Colonic mucosa (tissue), 4 donors: ENCODE measurements around the gene SIGLEC6. TPM values are rescaled to one million over a fixed set of nuclear protein-coding genes. Genes with fewer than 3 reads are reported as not detected.

Experiments used
- DNase-seq: peaks from one replicate; pipeline ENCODE4 v3.0.0-alpha.2; 2020
- H3K27ac ChIP-seq: fragments of 200-600 bp; one replicate; pipeline ENCODE4 v1.8.0; 2021
- H3K27me3 ChIP-seq: fragments of 200-600 bp; one replicate; pipeline ENCODE4 v1.8.0; 2021
- H3K36me3 ChIP-seq: fragments of 200-600 bp; one replicate; pipeline ENCODE4 v1.8.0; 2021
- H3K4me1 ChIP-seq: fragments of 200-600 bp; one replicate; pipeline ENCODE4 v1.8.0; 2021; ENCODE audit warnings: mild to moderate bottlenecking
- H3K4me3 ChIP-seq: fragments of 200-600 bp; one replicate; pipeline ENCODE4 v1.8.0; 2021
- H3K9ac ChIP-seq, 2 donors: one replicate each; pipeline ENCODE4 v1.7.0; 2013; ENCODE audit warnings: control low read depth in 2 of 2, low read depth in 2 of 2, low read length in 2 of 2
- H3K9me3 ChIP-seq: fragments of 200-600 bp; one replicate; pipeline ENCODE4 v1.8.0; 2021
- CTCF ChIP-seq: fragments of 200-600 bp; IDR thresholded peaks from one replicate; pipeline ENCODE4 v1.8.0; 2022; ENCODE audit warnings: antibody characterized with exemption, mild to moderate bottlenecking
- intact Hi-C: fragments of 100-400 bp; cut with DNase I; formaldehyde crosslinking; loops from one replicate; pipeline ENCODE4 v1.14.1; 2022
- total RNA-seq, 2 donors: library from RNA; stranded (reverse); fragmentation: NEBNext Ultra II Directional in 1 of 2; extraction: Animal tissue kit (Norgen Biotek cat#: 25700) in 1 of 2; gene quantifications; one replicate each; pipeline ENCODE4 v1.2.1, GENCODE V29; 2021
- donor health status: healthy.
- donor health status: DM: no; HTN: no; CAD: no.
- donor health status: DM: no; HTN: no; CAD: no.

SIGLEC6 gene
- total RNA-seq, 2 donors from 2014 or later: 0.98 to 1.9 TPM

GRCh38 chr19:51468545-51468920, 62.9 kb downstream of the SIGLEC6 start:
- Histone ChIP-seq H3K36me3 (no peaks in the 10 kb centered on the region), H3K27me3 (no peaks in the 10 kb centered on the region), H3K4me3 (no peak overlapping the region), H3K9me3 (no peaks in the 10 kb centered on the region), H3K9ac (no peak overlapping the region), H3K4me1 (no peaks in the 10 kb centered on the region), H3K27ac (no peak overlapping the region)
- no peak for DNase-seq
- intact Hi-C loops: no loop called here
- TF ChIP-seq CTCF: no peak

GRCh38 chr19:51467864-51468544, 63.5 kb downstream of the SIGLEC6 start:
- no peaks in the 10 kb centered on the region for H3K27me3 ChIP-seq
- H3K36me3 ChIP-seq: no peaks in the 10 kb centered on the region
- no peaks in the 10 kb centered on the region for H3K9me3 ChIP-seq
- no peak overlapping the region for H3K9ac ChIP-seq
- DNase-seq: no peak
- no peaks in the 10 kb centered on the region for H3K4me1 ChIP-seq
- no peak overlapping the region for H3K4me3 ChIP-seq
- no peak for TF ChIP-seq CTCF
- intact Hi-C loops: no loop called here
- H3K27ac ChIP-seq: no peak overlapping the region

Other genes with a start within 250 kb of the SIGLEC6 start
- under 1 TPM; 0.12 to 0.16 TPM for gene IGLON5, start 220.0 kb downstream of the SIGLEC6 start, total RNA-seq
- 1 to 10 TPM; 1.1 to 2.1 TPM for gene VSIG10L, start 189.5 kb downstream of the SIGLEC6 start, total RNA-seq
- gene ETFB, start 165.3 kb downstream of the SIGLEC6 start, total RNA-seq: 100 to 1,000 TPM; 141 to 217 TPM
- 1 to 10 TPM in 1 of 2 donors, not detected in 1; 2.9 TPM for gene CLDND2, start 162.7 kb downstream of the SIGLEC6 start, total RNA-seq
- gene NKG7, start 159.0 kb downstream of the SIGLEC6 start, total RNA-seq: 1 to 10 TPM; 2.3 to 2.7 TPM
- not detected for gene LIM2, start 143.7 kb downstream of the SIGLEC6 start, total RNA-seq
- under 1 TPM in 1 of 2 donors, not detected in 1; 0.22 TPM for gene C19orf84, start 141.1 kb downstream of the SIGLEC6 start, total RNA-seq
- 1 to 10 TPM; 1.4 to 2.7 TPM for gene SIGLEC10, start 114.0 kb downstream of the SIGLEC6 start, total RNA-seq
- under 1 TPM; 0.32 to 0.94 TPM for gene SIGLEC8, start 73.2 kb downstream of the SIGLEC6 start, total RNA-seq
- not detected for gene CEACAM18, start 53.1 kb downstream of the SIGLEC6 start, total RNA-seq
- gene SIGLEC12, start 29.9 kb downstream of the SIGLEC6 start, total RNA-seq: under 1 TPM; 0.15 to 0.35 TPM
- 1 to 10 TPM; 5.7 to 8.1 TPM for gene ZNF175, start 39.6 kb upstream of the SIGLEC6 start, total RNA-seq
- not detected for gene SIGLEC5, start 98.7 kb upstream of the SIGLEC6 start, total RNA-seq
- 1 to 10 TPM; 1.1 to 1.5 TPM for gene SIGLEC14, start 115.2 kb upstream of the SIGLEC6 start, total RNA-seq
- gene SPACA6, start 161.7 kb upstream of the SIGLEC6 start, total RNA-seq: 1 to 10 TPM; 3.0 to 4.3 TPM
- gene HAS1, start 192.3 kb upstream of the SIGLEC6 start, total RNA-seq: under 1 TPM in 1 of 2 donors, not detected in 1; 0.40 TPM
- gene FPR1, start 220.2 kb upstream of the SIGLEC6 start, total RNA-seq: 1 to 10 TPM in 1 of 2 donors, under 1 TPM in 1; 0.69 to 2.5 TPM
- gene FPR2, start 229.5 kb upstream of the SIGLEC6 start, total RNA-seq: 1 to 10 TPM in 1 of 2 donors, under 1 TPM in 1; 0.47 to 1.1 TPM